Stimulated activated naive CD8-positive, alpha-beta T cell treated with anti-CD3 and anti-CD28 coated beads, Interleukin-15, Interleukin-2, amounts not matched to agents 100 U/mL and 50 U/mL, for 24 hours (primary cell): ENCODE data around the gene REM2.
A peak's percentile ranks its signal among the peaks of the same experiment; 100 is the strongest.

Experiments used
- ATAC-seq: fragments of 150-1000 bp; cut with Tn5 transposase; one replicate; pipeline ENCODE4 v1.10.0; 2021
- DNase-seq: peaks from one replicate; pipeline ENCODE4 v3.0.0; 2021

REM2 gene

DNA sequence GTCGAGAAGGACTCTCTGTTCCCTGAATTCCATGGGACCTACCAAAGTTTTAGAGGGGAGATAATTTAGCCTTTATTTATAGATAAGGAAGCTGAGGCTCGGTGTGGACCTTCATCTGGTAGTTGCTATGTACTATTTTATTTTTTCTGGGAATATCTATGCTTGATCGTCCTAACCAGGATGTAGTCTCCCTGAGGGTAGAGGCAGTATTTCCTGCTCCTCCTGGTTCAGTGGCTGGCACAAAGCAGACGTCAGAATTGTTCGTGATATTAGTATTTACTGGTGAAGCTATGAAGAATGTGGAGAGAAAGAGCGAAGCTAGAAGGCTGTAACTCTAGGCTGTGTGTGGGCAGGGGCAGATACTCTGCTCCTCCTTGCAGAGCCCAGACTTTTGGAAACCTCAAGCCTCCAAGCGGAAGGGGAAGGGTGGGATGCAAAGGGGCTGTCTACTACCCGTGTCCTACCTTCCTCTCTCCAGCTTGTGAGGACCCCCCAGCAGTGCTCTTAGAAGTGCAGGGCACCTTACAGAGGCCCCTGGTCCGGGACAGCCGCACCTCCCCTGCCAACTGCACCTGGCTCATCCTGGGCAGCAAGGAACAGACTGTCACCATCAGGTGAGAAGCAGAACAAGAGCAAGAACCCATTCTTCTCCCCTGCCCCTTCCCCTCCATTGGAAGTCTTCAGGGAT lies 10.0 kb upstream of the REM2 start:
- DNase-seq: no peak
- ATAC-seq: no peak

DNA sequence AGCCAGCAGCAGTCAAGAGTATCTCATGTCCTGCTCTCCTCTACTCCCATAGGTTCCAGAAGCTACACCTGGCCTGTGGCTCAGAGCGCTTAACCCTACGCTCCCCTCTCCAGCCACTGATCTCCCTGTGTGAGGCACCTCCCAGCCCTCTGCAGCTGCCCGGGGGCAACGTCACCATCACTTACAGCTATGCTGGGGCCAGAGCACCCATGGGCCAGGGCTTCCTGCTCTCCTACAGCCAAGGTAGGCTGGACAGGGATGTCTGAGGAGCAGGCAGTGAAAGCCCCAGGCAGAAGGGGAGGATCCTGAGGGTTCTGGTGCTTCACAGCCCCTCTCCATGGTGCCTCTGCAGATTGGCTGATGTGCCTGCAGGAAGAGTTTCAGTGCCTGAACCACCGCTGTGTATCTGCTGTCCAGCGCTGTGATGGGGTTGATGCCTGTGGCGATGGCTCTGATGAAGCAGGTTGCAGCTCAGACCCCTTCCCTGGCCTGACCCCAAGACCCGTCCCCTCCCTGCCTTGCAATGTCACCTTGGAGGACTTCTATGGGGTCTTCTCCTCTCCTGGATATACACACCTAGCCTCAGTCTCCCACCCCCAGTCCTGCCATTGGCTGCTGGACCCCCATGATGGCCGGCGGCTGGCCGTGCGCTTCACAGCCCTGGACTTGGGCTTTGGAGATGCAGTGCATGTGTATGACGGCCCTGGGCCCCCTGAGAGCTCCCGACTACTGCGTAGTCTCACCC lies 7.8 kb upstream of the REM2 start:
- DNase-seq (no peak), ATAC-seq (no peak)

DNA sequence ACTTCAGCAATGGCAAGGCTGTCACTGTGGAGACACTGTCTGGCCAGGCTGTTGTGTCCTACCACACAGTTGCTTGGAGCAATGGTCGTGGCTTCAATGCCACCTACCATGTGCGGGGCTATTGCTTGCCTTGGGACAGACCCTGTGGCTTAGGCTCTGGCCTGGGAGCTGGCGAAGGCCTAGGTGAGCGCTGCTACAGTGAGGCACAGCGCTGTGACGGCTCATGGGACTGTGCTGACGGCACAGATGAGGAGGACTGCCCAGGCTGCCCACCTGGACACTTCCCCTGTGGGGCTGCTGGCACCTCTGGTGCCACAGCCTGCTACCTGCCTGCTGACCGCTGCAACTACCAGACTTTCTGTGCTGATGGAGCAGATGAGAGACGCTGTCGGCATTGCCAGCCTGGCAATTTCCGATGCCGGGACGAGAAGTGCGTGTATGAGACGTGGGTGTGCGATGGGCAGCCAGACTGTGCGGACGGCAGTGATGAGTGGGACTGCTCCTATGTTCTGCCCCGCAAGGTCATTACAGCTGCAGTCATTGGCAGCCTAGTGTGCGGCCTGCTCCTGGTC lies 7.2 kb upstream of the REM2 start:
- no peak for ATAC-seq
- DNase-seq: no peak

DNA sequence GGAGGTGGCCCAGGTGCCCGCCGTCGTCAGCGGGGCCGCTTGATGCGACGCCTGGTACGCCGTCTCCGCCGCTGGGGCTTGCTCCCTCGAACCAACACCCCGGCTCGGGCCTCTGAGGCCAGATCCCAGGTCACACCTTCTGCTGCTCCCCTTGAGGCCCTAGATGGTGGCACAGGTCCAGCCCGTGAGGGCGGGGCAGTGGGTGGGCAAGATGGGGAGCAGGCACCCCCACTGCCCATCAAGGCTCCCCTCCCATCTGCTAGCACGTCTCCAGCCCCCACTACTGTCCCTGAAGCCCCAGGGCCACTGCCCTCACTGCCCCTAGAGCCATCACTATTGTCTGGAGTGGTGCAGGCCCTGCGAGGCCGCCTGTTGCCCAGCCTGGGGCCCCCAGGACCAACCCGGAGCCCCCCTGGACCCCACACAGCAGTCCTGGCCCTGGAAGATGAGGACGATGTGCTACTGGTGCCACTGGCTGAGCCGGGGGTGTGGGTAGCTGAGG lies 6.0 kb upstream of the REM2 start:
- DNase-seq (no peak), ATAC-seq (no peak)

DNA sequence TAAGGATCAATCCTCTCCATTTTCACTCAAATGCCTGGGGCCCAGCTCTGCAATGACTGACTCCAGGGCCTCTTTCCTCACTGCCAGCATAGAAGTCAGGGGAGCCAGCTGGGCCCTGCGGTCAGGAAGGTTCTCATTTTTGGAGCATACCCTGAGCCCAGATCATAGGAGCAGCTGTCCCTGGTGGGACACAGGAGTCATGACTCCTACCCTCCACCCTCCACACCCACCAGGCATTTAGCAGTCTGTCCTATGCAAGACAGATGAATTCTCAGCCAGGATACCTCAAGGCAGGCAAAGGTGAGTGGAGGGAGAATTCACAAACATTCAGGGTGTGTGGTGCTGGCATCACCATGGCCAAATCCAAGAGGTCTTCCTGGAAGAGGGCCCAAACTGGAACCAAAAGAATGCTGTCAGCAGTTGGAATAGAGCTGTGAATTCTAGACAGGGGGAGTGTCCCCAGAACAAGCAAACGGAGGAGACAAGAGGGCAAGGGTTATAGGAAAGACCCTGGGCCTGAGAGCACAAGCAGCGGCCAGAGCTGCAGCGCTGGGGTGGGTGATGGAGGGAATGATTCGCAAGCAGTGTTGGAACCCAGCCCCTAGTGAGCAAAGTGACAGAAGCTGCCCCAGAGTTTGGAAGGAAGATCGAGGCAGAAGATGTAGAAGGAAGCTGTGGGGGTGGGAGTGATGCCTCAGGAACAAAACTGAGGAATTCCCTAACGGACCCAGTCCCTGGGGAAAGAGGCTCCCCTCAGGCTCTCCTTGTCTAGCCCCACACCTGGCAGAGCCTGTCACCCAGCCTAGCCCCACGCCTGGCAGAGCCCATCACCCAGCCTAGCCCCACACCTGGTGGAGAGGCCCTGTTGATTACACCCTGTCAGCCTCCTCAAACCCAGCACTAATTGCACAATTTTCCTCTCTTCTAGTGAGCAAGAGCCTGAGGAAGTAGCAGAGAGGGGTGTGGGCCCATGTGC lies 4.5 kb upstream of the REM2 start:
- DNase-seq (no peak), ATAC-seq (no peak)

DNA sequence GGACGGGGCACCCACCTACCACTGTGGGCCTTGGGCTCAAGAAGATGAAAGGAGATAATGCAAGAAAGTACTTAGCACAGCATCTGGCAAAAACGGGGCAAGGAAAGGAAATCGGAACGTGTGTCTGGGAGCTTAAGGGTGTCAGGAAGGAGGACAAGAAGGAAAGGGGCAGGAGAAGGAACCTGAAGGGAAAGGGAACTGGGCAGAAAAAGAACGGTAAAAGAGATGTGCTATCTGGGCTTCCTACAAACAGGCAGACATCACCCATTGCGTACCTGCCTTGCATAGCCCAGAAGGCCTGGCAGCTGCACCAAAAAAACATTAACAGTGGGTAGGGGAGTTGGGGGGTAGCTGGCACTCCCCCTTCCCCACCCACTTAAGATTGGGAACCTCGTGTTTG lies 958 bp upstream of the REM2 start:
- ATAC-seq: no peak
- DNase-seq: no peak

DNA sequence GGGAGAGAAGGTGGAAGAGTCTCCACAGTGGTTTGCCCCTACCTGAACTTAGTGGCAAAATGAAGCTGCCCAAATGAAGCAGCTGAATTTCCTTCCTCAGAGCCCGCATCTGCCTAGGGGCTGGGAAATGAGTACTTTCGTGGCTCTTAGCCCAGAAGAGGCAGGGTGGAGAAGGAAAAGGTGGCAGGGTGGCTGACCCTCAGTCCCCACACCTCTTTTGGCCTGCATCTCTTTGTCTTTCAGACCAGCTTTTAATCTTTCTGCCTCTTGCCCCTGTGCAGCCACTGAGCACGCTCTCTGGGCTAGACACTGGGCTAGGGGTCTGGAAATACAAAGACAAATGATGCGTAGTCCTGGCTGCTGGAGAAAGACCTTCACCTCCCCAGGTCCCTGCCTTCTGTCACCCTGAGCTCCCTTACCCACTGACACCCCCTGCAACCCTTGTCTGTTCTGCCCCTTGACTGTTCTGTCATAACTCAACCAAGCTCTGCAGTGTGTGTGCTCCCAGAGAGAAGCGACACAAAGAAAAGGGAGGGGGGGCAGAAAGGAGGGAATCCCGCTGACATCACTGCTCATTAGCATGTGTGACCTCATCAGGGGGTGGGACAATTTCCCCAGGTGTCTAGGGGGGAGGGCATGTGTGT lies 371 bp upstream of the REM2 start:
- ATAC-seq: no peak

DNA sequence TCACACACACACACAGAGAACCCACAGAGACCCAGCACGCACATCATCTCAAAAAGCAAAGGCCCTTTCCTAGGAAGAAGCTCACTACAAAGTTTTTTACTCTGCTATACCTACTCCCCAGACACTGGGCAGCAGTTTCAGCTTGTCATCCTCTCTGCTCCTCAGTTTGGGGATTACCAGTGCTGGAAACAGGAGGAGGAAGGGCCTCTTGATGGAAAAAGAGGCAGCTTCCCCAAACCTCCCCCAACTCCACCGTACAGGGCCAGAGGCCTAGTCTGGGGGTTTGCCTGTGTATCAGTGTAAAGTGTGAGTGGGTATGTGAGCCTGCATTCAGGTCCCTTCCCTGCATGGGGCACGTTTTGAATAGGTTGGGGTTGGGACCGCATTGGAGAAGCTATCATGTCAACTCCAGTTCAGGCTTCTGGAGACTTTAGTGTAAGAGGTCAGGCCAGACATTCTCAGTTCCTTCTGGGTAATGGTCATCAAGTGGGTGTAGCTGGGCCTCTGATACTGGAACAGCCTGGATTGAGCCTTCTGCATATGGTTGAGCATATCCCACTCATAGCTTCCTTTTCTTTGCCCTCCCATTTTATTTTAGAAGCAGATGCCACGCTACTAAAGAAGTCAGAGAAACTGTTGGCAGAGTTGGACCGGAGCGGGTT lies 1.2 kb downstream of the REM2 start:
- no peak for ATAC-seq
- no peak for DNase-seq

More for the DNA sequence above, 371 bp upstream of the REM2 start:
- no peak for DNase-seq

DNA sequence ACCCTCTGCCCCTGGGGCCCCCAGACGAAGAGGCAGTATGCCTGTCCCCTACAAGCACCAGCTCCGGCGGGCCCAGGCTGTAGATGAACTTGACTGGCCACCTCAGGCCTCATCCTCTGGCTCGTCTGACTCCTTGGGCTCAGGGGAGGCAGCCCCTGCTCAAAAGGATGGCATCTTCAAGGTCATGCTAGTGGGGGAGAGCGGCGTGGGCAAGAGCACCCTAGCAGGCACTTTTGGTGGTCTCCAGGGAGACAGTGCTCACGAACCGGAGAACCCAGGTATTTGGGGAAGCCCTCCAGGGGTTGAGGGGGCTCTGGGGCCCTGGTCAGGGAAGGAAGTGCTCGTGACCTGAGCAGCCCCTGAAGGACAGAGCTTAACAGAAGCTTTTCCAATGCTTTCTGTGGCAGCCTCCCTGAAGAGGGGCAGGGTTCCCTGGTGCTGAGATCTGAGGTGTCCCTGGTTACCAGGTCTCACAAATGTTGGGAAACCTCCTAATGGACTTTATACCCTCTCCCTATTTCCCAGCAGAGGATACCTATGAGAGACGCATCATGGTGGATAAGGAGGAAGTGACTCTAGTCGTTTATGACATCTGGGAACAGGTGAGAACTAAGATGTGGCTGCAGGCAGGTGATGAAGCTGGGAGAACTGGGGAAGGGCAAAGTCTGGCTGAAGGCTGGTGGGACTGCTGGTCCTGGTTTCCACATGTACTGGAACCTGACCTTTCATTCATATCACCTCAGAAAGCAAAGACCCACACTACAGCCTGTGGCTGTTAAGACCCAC lies 1.9 kb downstream of the REM2 start:
- no peak for ATAC-seq

DNA sequence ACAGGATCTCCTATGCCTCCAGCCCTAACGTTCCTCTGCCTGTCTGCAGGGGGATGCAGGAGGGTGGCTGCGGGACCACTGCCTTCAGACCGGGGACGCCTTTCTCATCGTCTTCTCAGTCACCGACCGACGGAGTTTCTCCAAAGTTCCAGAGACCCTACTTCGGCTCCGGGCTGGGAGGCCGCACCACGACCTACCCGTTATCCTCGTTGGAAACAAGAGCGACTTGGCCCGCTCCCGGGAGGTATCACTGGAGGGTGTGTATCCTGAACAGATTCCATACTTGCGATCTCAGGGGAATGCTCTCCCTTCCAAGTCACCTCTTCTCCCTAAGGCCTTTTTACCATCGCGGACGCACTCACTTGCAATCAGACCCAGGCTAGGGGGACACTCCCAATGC lies 3.0 kb downstream of the REM2 start:
- DNase-seq (no peak), ATAC-seq (no peak)

More for the DNA sequence above, 1.9 kb downstream of the REM2 start:
- DNase-seq: no peak

DNA sequence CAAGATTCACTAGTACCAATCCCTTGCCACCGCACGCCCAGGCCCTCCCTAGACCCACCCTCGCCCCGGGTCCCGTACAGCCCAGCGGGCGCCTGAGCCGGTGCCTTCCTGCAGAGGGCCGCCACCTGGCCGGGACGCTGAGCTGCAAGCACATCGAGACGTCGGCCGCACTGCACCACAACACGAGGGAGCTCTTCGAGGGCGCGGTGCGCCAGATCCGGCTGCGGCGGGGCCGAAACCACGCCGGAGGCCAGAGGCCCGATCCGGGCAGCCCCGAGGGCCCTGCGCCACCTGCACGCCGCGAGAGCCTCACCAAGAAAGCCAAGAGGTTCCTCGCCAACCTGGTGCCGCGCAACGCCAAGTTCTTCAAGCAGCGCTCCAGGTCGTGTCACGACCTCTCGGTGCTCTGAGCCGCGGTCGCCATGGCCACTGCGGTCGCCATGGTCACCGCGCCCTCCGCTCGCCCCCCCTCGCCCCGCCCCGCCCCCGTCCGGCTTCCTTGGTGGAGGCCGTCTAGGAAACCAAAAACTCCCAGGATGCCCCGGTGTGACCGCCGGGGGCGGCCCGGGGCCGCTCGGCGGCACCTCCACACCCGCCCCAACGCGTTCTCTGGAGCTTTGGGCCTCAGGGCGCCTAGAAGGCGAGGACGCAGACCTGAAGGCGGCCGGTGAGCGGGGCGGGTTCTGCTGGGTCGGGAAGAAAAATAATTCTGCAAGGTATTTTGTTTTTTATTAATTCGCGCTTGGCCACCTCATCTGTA lies 3.7 kb downstream of the REM2 start:
- peak; percentile 77 for DNase-seq
- peak; percentile 67 for ATAC-seq

DNA sequence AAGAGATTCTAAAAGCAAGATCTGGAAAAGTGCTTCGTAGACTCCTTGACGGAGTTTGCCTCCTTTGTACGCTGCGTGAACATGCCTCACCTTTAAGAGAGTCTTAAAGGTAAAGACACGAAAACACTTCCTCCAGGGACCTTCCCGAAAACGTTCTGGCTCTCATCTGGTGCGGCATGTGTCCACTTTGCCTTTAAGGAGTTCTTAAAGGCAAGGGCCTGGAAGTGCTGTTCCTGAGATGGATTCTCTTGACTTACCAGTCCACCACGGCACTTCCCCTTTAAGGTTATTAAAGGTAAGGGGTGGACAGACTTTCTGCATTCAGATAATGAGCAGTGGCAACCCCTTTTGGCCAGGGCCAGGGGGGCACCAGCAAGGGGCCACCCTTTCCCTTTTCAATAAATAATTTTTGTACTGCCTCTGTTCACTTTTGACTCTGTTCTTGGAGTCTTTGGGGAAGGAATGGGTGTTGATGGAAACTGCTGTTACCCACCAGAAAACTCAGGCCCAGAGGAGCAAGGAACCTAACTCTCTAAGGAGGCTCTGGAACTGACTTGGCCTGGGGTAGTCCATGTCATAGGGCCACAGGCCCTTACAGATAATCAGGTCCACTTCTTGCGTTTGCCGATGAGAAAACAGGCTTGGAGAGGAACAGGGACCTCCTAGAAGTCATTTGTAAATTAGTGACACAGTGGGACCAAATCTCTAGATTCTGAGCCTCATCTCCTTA lies 4.4 kb downstream of the REM2 start:
- peak; percentile 32 for ATAC-seq
- DNase-seq: peak; percentile 27

DNA sequence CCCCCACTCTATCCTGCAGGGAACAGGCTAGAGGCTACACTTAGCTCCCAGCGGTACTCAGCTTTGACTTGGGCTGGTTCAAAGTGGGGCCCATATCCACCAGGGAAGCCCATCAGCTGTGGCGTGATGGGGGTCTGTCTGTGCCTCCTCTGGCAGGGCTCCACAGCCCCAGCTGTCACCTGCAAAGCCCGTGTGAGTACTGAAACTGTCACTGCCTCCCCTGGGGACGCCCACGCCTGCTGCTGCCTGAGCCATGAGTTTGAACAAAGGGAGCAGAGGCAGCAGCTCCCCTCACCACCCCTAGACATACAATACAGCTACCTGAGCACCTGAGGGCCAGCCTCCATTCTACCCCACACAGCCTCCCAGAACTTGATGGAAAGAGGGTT lies 5.0 kb downstream of the REM2 start:
- peak; percentile 62 for DNase-seq
- peak; percentile 30 for ATAC-seq

DNA sequence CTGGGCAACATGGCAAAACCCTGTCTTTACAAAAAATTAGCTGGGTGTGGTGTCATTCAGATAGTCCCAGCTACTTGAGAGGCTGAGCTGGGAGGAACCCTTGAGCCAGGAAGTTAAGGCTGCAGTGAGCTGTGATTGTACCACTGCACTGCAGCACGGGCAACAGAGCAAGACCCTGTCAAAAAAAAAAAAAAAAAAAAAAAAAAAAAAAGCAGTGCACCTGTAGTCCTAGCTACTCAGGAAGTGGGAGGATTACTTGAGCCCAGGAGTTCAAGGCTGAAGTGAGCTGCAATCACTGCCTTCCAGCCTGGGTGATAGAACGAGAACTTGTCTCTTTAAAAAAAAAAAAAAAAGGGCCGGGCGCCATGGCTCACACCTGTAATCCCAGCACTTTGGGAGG lies 5.6 kb downstream of the REM2 start:
- ATAC-seq: no peak
- no peak for DNase-seq

DNA sequence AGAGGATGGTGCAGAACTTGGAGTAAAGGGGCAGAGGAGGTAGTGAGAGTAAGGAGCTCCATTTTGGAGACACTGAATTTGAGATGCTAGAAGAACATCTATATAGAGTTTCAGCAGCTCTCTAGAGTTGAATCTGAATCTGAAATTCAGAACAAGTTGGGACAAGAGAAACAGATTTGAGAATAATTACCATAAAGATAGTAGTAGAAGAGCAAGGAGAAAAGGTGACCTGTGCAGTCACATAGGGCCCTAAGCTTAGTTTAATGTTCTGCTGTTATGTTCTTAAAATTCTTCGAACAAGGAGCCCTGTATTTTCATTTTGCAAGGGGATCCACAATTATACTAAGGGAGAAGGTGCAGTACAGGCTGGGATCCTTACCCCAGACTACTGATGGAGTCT lies 7.4 kb downstream of the REM2 start:
- no peak for ATAC-seq
- DNase-seq: no peak

DNA sequence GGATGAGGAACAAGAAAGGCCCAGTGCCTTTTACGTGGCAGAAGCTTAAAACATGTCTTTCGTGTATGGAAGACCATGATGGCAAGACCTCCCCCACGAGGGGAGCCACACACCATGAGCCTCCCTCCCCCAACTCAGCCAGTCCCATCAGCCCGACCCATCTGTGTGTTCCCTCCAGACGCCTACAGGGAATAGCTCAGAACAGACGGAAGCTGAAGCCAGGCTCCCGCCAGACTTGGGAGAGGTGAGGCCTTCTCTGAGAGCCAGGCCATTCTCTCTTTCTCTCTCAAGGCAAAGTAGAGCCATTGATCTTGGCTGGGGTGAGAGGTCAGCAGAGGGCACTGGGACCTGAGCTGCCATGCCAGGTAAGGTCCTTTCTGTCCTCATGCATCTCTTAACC lies 9.5 kb downstream of the REM2 start:
- DNase-seq (no peak), ATAC-seq (no peak)

DNA sequence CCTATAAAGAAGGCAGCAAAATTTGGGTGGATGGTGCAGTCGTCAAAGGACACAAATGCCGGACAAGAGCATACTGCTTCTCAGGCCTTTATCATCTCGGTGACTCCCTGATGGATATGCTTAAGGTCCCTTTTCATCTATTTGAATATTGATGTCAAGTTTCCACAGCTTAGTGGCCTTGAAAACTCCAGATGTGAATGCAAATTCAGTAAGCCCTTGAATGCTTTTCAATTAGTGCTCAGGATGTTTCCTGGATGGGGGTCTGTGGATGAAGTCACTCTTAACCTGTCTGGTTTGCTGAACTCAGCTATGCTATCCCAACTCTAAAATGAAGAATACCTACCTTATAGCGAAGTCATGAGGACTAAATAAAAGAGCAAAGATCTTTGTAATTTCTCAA lies 10.7 kb downstream of the REM2 start:
- ATAC-seq: no peak
- no peak for DNase-seq

DNA sequence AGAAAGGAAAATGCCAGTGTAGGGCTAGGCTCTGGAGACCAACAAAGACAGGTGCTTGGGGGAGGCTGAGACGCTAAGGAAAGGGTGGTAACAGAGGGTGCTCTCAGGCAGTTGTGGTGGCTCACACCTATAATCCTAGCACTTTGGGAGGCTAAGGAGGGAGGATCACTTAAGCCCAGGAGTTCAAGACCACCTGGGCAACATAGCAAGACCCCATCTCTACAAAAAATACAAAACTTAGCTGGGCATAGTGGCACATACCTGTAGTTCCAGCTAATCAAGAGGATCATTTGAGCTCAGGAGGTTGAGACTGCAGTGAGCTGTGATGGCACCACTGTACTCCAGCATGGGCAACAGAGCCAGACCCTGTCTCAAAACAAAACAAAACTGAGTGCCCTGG lies 12.4 kb downstream of the REM2 start:
- no peak for ATAC-seq
- DNase-seq: no peak

DNA sequence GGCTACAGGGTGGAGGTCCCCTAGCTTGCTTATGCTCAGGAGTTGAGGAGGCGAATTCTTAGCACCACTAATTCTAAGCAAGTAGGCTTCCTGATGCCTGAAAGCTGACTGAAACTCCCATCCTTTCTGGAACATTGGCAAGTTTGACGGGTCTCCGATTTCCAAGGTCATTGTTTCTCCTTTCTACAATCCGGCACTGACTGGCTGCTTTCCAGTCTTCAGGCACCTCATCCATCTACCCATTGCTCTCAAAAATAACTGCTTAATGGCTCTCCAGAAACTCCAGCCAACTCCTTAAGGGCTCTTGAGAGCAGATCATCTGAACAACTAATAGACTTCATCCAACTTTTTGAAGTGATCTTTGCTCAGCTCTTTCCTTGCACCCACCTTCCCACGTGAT lies 13.3 kb downstream of the REM2 start:
- ATAC-seq (no peak), DNase-seq (no peak)
